ENCODE measurements around the gene ADH1A. TPM values are rescaled to one million over a fixed set of nuclear protein-coding genes. Genes with fewer than 3 reads are reported as not detected.

The ADH1A gene
- total RNA-seq, 1 experiment from 2014 or later, result not detected

- ATAC-seq (no peak), DNase-seq (ENCODE audit: low read depth, low spot score) (no peak)
- Histone ChIP-seq H3K4me3 (replicated peaks in 1 of 2; ENCODE audit: low read depth in 1 of 2, low read length in 2 of 2) (no peak overlapping the region), H3K4me1 (ENCODE audit: control insufficient read depth in 1 of 2, insufficient read depth in 2 of 2, low read length in 2 of 2) (no peaks in the 10 kb centered on the region), H3K9ac (ENCODE audit: low read length) (no peak overlapping the region), H3K36me3 (ENCODE audit: control insufficient read depth in 1 of 2, insufficient read depth in 2 of 2, low read length in 2 of 2) (no peaks in the 10 kb centered on the region), H3K27me3 (ENCODE audit: insufficient read depth, low read length) (no peaks in the 10 kb centered on the region), H3K79me2 (ENCODE audit: insufficient read depth, low read length) (no peaks in the 10 kb centered on the region), H3K27ac (ENCODE audit: low read depth, low read length) (no peak overlapping the region), H3K9me3 (ENCODE audit: control insufficient read depth in 1 of 2, insufficient read depth in 1 of 2, low read depth in 1 of 2, low read length in 2 of 2) (no peaks in the 10 kb centered on the region), H3K4me2 (ENCODE audit: low read length) (no peak overlapping the region), H3K9me2 (ENCODE audit: insufficient read depth) (no peaks in the 10 kb centered on the region), H4K20me1 (ENCODE audit: insufficient read depth) (no peaks in the 10 kb centered on the region; the same call in 1 of the 2 replicates), H2AFZ (ENCODE audit: low read depth, low read length, poor library complexity, severe bottlenecking) (no peak overlapping the region)
- TF ChIP-seq ELF1 (IDR thresholded peaks at IDR 0.05; ENCODE audit: borderline replicate concordance, low read depth) (no peak), ZNF274 (IDR thresholded peaks at IDR 0.05; ENCODE audit: low read depth, low read length) (no peak), SRF (IDR thresholded peaks at IDR 0.05; ENCODE audit: low read depth) (no peak), POLR2A (IDR thresholded peaks at IDR 0.05; ENCODE audit: borderline replicate concordance, extremely low read depth, insufficient read depth, insufficient read length) (no peak), ZBTB33 (IDR thresholded peaks at IDR 0.05; ENCODE audit: extremely low read depth, insufficient replicate concordance, low read length) (no peak), RAD21 (IDR thresholded peaks at IDR 0.05; ENCODE audit: low read depth) (no peak), TCF7L2 (IDR thresholded peaks at IDR 0.05; ENCODE audit: borderline replicate concordance, extremely low read depth, insufficient read depth, insufficient read length) (no peak), REST (IDR thresholded peaks at IDR 0.05; ENCODE audit: low read depth) (no peak), EZH2phosphoT487 (IDR thresholded peaks at IDR 0.05; ENCODE audit: borderline replicate concordance) (no peak), CBX3 (IDR thresholded peaks at IDR 0.05; ENCODE audit: low read depth) (no peak), EGR1 (IDR thresholded peaks at IDR 0.05; ENCODE audit: low read depth) (no peak), ZFX (IDR thresholded peaks at IDR 0.05) (no peak), YY1 (IDR thresholded peaks at IDR 0.05; ENCODE audit: extremely low read depth, insufficient replicate concordance, low read depth, low read length) (no peak), ATF3 (IDR thresholded peaks at IDR 0.05) (no peak), EZH2 (IDR thresholded peaks at IDR 0.05) (no peak), SP1 (IDR thresholded peaks at IDR 0.05; ENCODE audit: low read depth) (no peak), SIN3A (IDR thresholded peaks at IDR 0.05; ENCODE audit: low read depth) (no peak), CTCF (IDR thresholded peaks at IDR 0.05 in 2 of 3, conservative IDR thresholded peaks at IDR 0.05 in 1 of 3; ENCODE audit: borderline replicate concordance in 1 of 3, insufficient read depth in 1 of 3, low read depth in 2 of 3, low read length in 2 of 3) (no peak), MAX (IDR thresholded peaks at IDR 0.05) (no peak), CEBPB (IDR thresholded peaks at IDR 0.05; ENCODE audit: low read depth) (no peak)
- ChIA-PET POLR2A (no interaction called here), RAD21 (ENCODE audit: low non-redundant PET in 1 of 2, low total read pairs in 2 of 2, uncharacterized antibody in 2 of 2, unreplicated experiment in 2 of 2) (no interaction called here), CTCF (no interaction called here)
- intact Hi-C loops (cut with micrococcal nuclease), result no loop called here
- BruUV-seq (replicated peaks), result no TSS peak
Observed at GRCh38 chr4:99329876-99330275, 39.1 kb upstream of the ADH1A start.

Measured in HCT116 (cell line).